Stimulated activated CD8-positive, alpha-beta memory T cell treated with anti-CD3 and anti-CD28 coated beads, Interleukin-4, amount 100 ng/mL, for 48 hours (primary cell): ENCODE data around the gene DNAL4.

Source experiments
- DNase-seq: peaks from one replicate; pipeline ENCODE4 v3.0.0-alpha.2; 2020

Gene DNAL4

GRCh38 chr22:38756711-38757463 is 37.1 kb downstream of the DNAL4 start:
- peak; percentile 61 for DNase-seq

DNA sequence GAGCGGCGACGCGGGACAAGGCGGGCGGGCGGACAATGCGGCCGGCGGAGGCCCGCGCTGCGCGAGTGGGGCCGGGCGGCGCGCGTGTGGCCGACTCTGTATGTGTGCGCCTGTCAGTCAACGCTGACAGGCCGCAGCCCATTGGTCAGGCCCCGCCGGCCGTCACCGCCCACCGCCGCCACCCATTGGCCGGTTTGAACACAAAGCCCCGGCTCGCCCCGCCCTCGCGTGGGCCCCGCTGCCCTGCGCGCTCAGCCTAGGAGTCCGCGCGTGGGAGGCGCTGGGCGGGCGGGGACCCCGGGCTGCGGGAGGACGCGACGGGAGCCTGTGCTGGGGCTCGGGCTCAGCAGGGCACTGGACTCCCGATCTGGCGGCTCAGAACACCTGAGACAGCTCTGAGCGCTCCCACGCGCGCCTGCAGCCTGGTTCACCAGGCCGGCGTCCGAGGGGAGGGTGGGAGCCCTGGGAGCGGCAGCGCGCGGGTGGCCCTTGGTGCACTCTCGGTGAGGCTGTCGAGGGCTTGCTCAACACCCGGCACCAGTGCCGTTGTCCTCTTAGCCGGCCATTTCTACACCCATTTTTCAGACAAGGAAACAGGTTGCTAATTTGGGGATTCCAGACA is 37.9 kb downstream of the DNAL4 start, which contains the start of gene SUN2:
SUN2 (minus strand) TSS at position 88 of the 622 bp plus-strand sequence. CDS start 3,370 bp downstream, outside the sequence.
- peak; percentile 95 for DNase-seq

- peak; percentile 70 for DNase-seq
Observed at GRCh38 chr22:38755155-38755910, 38.6 kb downstream of the DNAL4 start.

- no peak for DNase-seq
Observed at GRCh38 chr22:38754751-38755154, 39.2 kb downstream of the DNAL4 start.

DNA sequence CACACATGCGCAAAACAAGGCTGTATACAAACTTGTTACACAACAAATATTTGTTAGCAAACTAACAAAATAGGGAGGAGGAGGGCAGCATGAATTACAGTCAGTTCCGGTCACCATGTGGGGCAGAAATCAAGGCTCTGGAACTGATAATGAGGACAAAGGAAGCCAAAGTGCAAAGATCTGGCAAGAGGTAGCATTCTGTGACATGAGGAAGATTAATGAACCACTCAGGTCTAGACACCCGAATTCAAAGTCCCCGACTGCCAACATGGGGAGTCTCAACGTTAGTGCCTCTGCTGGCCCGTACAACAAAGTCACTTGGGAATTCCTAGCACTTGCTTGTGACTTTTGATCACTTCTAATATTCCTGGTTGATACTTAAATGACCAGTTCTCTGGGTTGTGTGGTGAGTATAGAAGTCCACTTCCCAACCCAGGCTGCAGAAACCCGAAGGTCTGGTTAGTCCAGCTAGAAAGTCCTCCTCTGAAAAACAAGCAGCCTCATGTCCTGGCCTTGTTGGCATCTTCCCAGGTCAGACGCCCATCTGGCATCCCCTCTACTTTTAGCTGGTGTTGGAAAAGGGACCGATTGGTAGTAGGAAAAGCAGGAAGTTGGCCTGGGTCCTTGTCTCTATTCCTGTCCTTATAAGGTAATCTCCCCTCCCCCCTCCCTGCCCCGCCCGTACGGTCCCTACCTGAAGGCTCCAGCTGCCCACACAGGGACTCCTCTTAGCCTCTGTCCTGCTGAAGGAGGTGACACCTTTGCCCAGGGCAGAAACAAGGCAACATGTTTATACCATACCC is 39.8 kb downstream of the DNAL4 start:
- peak; percentile 53 for DNase-seq

DNA sequence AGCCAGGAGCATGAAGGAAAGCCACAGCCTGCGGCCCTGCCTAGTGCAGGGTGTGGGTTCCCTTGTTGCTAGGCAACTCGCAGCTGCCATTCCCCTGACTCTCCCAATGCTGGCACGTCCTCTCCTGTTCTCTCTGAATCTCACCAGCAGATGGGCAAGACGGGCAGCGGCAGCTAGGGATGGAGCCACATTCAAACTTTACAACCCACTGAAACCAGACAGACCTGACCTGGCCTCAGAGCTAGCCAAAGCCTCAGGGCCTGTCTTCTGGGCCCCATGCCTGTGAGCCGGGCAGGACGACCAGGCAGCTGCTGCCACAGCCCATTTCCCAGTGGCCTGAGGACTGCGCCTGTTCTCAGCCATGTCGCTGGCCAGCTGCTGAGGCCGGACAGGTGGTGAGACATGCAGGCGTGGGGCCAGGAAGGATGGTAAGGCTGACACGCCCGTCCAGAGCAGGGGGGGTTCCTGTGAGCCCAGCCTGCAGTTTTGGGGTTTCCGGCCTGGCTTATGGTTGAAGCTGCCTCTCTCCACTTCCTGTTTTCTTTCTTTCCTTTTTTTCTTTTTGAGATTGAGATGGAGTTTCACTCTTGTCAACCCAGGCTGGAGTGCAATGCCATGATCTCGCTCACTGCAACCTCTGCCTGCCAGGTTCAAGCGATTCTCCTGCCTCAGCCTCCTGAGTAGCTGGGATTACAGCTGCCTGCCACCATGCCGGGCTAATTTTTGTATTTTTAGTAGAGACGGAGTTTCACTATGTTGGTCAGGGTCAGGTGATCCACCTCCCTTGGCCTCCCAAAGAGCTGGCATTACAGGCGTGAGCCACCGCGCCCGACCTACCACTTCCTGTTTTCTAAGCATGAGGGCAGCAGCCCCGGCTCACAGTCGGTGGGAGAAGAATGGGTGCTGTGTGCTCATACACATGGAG is 42.3 kb downstream of the DNAL4 start:
- DNase-seq = peak; percentile 77

DNA sequence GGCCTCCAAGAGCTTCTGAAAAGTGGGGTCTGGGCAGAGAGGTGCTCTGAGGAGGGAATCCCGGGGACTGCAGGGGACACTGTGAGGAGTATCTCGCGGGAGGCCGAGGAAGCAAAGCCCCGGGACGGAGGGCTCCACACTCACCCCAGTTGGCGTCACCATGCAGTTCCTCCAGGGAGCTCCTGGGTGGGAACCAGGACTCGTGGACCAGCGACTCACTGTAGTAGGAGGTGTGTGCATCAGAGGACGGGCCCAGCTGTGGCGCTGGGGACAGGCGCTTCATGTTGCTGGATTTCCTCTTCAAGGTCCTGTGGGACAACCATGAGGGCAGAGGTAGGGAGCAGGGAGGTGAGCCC is 42.9 kb downstream of the DNAL4 start:
- DNase-seq = no peak

GRCh38 chr22:38750638-38751037 is 43.3 kb downstream of the DNAL4 start:
- no peak for DNase-seq

GRCh38 chr22:38750104-38750503 is 43.8 kb downstream of the DNAL4 start:
- DNase-seq = no peak

GRCh38 chr22:38748487-38749136 is 45.3 kb downstream of the DNAL4 start:
- no peak for DNase-seq

DNA sequence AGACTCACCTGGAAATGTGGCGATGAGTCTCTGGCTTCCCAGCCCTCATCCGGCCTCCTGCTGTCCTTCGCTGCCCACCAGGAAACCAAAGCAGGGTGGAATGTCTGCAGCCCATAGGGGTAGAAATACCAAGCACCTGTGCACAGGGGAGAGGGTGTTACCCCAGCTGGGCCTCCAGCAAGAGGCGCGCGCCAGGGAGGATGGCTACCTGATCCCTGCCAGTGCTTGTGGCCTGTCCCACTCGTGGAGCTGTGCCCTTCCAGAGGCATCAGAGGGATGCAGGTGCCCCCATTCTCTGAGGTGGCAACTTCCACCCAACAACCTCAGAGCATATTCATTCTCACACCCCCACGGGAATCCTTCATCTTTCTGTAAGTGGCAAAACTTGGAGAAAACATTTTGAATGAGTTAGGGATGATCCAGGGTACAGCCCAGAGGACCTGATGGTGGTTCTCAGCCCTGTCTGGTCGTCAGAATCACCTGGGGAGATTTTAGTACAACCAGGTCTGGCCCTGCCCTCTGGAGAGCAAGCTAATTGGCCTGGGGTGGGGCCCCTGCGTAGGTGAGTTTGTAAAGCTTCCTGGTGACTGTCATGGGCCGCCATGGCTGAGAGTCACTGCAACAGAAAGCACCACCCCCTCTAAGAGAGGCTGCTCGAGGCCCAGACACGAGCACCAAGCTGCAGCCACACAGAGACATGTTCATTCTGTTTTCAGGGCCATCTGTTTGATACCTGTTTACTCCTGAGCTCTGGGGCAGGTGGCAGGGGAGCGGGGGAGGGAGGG is 48.1 kb downstream of the DNAL4 start:
- no peak for DNase-seq

- no peak for DNase-seq
Observed at GRCh38 chr22:38744981-38745380, 49.0 kb downstream of the DNAL4 start.

DNA sequence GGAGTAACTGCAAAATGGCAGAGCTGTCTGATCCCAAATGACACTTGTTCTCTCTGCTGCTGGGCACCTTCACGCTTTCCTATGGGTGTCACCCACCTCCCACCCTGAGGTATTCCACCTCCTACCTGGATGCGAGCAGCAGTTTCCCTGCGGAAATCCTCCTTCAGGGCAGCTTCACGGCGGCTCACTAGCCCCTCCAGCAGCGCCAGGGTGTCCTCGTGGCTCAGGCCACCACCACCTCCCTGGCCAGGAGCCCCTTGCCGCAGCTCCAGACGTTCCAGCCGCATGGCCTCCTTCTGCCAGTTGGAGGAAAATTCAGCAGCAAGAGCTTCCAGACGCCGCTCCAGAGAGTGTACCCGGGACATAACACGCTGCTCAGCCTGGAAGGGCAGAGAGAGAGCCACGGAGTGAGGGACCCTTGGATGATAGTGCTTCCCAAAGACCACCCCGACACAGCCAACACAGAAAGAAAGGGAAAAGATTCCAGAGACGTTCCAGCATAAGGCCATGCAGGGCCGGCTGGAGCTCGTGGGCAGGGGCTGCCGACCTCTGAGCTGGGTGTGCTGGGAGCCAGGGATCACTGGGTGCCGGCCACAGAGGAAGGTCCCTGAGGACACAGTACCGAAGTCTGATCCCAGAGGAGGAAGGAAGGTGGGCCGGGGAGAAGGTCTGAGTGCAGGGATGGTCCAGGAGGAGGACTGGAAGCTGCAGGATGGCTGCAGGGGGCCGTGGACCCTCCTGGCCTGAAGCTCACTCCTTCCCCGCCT is 51.6 kb downstream of the DNAL4 start:
- no peak for DNase-seq

DNA sequence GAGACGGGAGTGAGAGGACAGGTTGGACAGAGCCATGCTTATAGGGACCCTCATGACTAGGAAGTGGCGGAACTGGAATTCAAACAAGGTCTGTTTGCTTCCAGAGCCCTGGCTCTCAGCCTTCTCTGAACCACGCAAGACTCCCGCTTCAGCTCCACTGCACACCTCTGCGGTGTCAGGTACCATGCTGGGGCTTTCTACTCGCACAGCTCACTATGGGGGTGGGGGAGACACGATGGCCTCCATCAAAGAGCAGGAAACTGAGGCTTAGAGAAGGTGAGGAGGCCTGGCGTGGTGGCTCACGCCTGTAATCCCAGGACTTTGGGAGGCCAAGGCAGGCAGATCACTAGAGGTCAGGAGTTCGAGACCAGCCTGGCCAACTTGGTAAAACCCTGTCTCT is 52.4 kb downstream of the DNAL4 start:
- DNase-seq = no peak

GRCh38 chr22:38741166-38741565 is 52.8 kb downstream of the DNAL4 start:
- DNase-seq = no peak

DNA sequence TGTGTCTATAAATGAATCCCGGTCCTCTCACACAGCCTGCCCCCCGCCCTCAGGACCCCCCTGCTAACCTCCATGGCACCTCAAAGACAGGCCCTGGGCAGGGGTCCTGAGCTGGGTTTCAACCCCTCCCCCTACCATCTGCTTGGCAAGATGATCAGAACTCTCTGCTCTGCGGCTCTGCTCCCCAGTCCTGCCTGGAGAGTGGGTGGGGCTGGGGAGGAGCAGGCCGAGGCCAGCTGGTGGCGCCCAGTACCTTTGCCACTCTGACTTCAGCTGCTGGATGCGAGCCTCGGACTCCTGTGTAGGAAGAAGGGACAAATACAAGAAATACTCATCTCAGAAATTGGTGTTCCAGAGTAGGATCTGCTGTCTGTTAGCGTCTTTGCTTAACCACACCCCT is 53.2 kb downstream of the DNAL4 start:
- no peak for DNase-seq

GRCh38 chr22:38740116-38740723 is 53.7 kb downstream of the DNAL4 start:
- DNase-seq = no peak

GRCh38 chr22:38739300-38740055 is 54.5 kb downstream of the DNAL4 start:
- DNase-seq = no peak
